B cell (primary cell): ENCODE results near the gene HOMER3.

ENCODE experiments used
- CTCF ChIP-seq: fragments of 200-600 bp; IDR thresholded peaks from one replicate; pipeline ENCODE4 v1.8.0; 2022; ENCODE audit warnings: antibody characterized with exemption, mild to moderate bottlenecking
- EZH2 ChIP-seq: IDR thresholded peaks from 2 replicates; pipeline ENCODE4 v1.6.1; 2012; ENCODE audit warnings: borderline replicate concordance, low read depth, mild to moderate bottlenecking, moderate library complexity, low read length; ENCODE audit not compliant: insufficient read depth, poor library complexity, severe bottlenecking

GRCh38 chr19:18908917-18909619 is 31.9 kb downstream of the HOMER3 start:
- TF ChIP-seq CTCF (no peak), EZH2 (no peak)
